ENCODE results near the gene HSPA12B. TPM values are rescaled to one million over a fixed set of nuclear protein-coding genes. Genes with fewer than 3 reads are reported as not detected.

Gene HSPA12B
- total and polyA plus RNA-seq, 2 of the 13 experiments (the other 11 are each of a cell fraction or from before 2014, with no cell fraction given) = 0.01 TPM; not detected in 1

- peak; percentile 17; the same call in 1 of the 2 replicates for TF ChIP-seq ZNF598 (CRISPR knock-in tag; IDR thresholded peaks at IDR 0.05; ENCODE audit: borderline replicate concordance)
- no peak for TF ChIP-seq ZNF326 (CRISPR knock-in tag; IDR thresholded peaks at IDR 0.05; ENCODE audit: borderline replicate concordance)
- TF ChIP-seq YY1 (IDR thresholded peaks at IDR 0.05; ENCODE audit: insufficient read depth, insufficient replicate concordance, low read depth, low read length) = peak; percentile 32
- TF ChIP-seq HES4 (CRISPR knock-in tag; IDR thresholded peaks at IDR 0.05; ENCODE audit: borderline replicate concordance) = peak; percentile 64; the same call in 1 of the 2 replicates
- TF ChIP-seq ZNF44 (CRISPR knock-in tag; IDR thresholded peaks at IDR 0.05) = no peak
- peak; percentile 33; the same call in 1 of the 2 replicates for TF ChIP-seq HNRNPL (IDR thresholded peaks at IDR 0.05; ENCODE audit: low read depth, low read length)
- TF ChIP-seq ZNF549 (CRISPR knock-in tag; IDR thresholded peaks at IDR 0.05) = no peak
- 0 out of 2 replicates have a peak, but pooled peaks have one; percentile 26 for TF ChIP-seq ZNF331 (CRISPR knock-in tag; IDR thresholded peaks at IDR 0.05)
- TF ChIP-seq ZNF710 (CRISPR knock-in tag; IDR thresholded peaks at IDR 0.05; ENCODE audit: borderline replicate concordance) = 0 out of 2 replicates have a peak, but pooled peaks have one; percentile 16
- TF ChIP-seq PPARG (CRISPR knock-in tag; conservative IDR thresholded peaks at IDR 0.05) = peak; percentile 53; the same call in 1 of the 2 replicates
- TF ChIP-seq TSC22D2 (CRISPR knock-in tag; IDR thresholded peaks at IDR 0.05; ENCODE audit: borderline replicate concordance) = no peak
- TF ChIP-seq ZNF33B (CRISPR knock-in tag; IDR thresholded peaks at IDR 0.05) = 0 out of 2 replicates have a peak, but pooled peaks have one; percentile 15
- no peak for TF ChIP-seq ARID5B (CRISPR knock-in tag; IDR thresholded peaks at IDR 0.05)
These were observed 53.0 kb downstream of the HSPA12B start (continued) for GRCh38 chr20:3785240-3786125.

All from HepG2 (cell line).